Stimulated activated naive CD8-positive, alpha-beta T cell treated with anti-CD3 and anti-CD28 coated beads, Interleukin-15, amount 100 ng/mL, for 72 hours (primary cell): ENCODE measurements around the gene UBR4.
"Not testable (repeated sequence)": the region's sequence is repeated elsewhere in the genome, so short reads cannot be mapped to it uniquely, and the experiment has no call there.

Source experiments
- ATAC-seq: fragments of 150-1000 bp; cut with Tn5 transposase; 2 replicates; pipeline ENCODE4 v1.10.0; 2021; ENCODE audit warnings: mild to moderate bottlenecking, moderate library complexity
- DNase-seq, 2 donors: peaks; one replicate each; pipeline ENCODE4 v3.0.0; 2021 to 2022
- H3K27ac Mint-ChIP-seq, 2 donors: one replicate each; pipeline ENCODE4 v1.8.0; 2022; ENCODE audit warnings: mild to moderate bottlenecking in 2 of 2, mixed read lengths in 2 of 2, moderate library complexity in 2 of 2
- H3K27me3 Mint-ChIP-seq: one replicate; pipeline ENCODE4 v1.8.0; 2022; ENCODE audit warnings: mixed read lengths
- H3K4me1 Mint-ChIP-seq: one replicate; pipeline ENCODE4 v1.8.0; 2022; ENCODE audit warnings: mild to moderate bottlenecking, mixed read lengths
- H3K4me3 Mint-ChIP-seq, 2 donors: one replicate each; pipeline ENCODE4 v1.8.0; 2022; ENCODE audit warnings: mild to moderate bottlenecking in 2 of 2, mixed read lengths in 2 of 2, moderate library complexity in 1 of 2
- H3K9me3 Mint-ChIP-seq, 2 donors: one replicate each; pipeline ENCODE4 v1.8.0; 2022; ENCODE audit warnings: mixed read lengths in 2 of 2

Gene UBR4

GRCh38 chr1:19182223-19182622 lies 27.8 kb downstream of the UBR4 start:
- peaks cover 37% of the 10 kb centered on the region for H3K4me1 Mint-ChIP-seq
- DNase-seq (no peak), ATAC-seq (no peak)
- H3K9me3 Mint-ChIP-seq = no peaks in the 10 kb centered on the region
- H3K27ac Mint-ChIP-seq = no peak overlapping the region
- no peak overlapping the region for H3K4me3 Mint-ChIP-seq
- no peaks in the 10 kb centered on the region for H3K27me3 Mint-ChIP-seq

DNA sequence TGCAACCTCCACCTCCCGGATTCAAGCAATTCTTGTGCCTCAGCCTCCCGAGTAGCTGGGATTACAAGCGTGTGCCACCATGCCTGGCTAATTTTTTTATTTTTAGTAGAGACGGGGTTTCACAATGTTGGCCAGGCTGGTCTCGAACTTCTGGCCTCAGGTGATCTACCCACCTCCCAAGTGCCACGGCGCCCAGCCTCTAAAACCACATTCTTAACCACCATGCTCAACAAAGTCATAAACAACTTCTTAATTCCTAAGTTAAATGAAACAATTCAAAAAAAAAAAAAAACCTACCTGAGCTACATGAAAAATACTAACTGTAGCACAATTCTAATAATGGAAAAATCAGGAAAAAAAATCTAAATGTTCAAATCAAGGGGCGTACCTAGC lies 29.8 kb downstream of the UBR4 start:
- not testable (repeated sequence) for H3K4me3 Mint-ChIP-seq, DNase-seq

GRCh38 chr1:19179597-19180264 lies 30.3 kb downstream of the UBR4 start:
- DNase-seq (peak in 1 of 2 donors; percentile 14), ATAC-seq (peak; percentile 84)
- Mint-ChIP-seq H3K27ac (peak overlapping the region; percentile 48 to 86), H3K4me3 (no peak overlapping the region), H3K4me1 (peaks cover 21% of the 10 kb centered on the region), H3K27me3 (no peaks in the 10 kb centered on the region), H3K9me3 (no peaks in the 10 kb centered on the region)

More for the DNA sequence above, 29.8 kb downstream of the UBR4 start:
- not testable (repeated sequence) for H3K9me3 Mint-ChIP-seq, H3K27me3 Mint-ChIP-seq, ATAC-seq
- Mint-ChIP-seq H3K4me1 (peaks cover 21% of the 10 kb centered on the region), H3K27ac (peak overlapping the region; percentile 41 to 48)

GRCh38 chr1:19178734-19179398 lies 31.2 kb downstream of the UBR4 start:
- ATAC-seq (no peak), DNase-seq (no peak)
- H3K9me3 Mint-ChIP-seq = no peaks in the 10 kb centered on the region
- H3K27me3 Mint-ChIP-seq = no peaks in the 10 kb centered on the region
- no peak overlapping the region for H3K27ac Mint-ChIP-seq
- H3K4me3 Mint-ChIP-seq = no peak overlapping the region
- H3K4me1 Mint-ChIP-seq = peaks cover 21% of the 10 kb centered on the region

- H3K4me3 Mint-ChIP-seq = no peak overlapping the region
- ATAC-seq = no peak
- H3K27ac Mint-ChIP-seq = peak overlapping the region in 1 of 2 donors; percentile 75
- no peaks in the 10 kb centered on the region for H3K9me3 Mint-ChIP-seq
- no peak for DNase-seq
- H3K27me3 Mint-ChIP-seq = no peaks in the 10 kb centered on the region
- H3K4me1 Mint-ChIP-seq = peaks cover 21% of the 10 kb centered on the region
These were observed 32.3 kb downstream of the UBR4 start for GRCh38 chr1:19177811-19178210.

DNA sequence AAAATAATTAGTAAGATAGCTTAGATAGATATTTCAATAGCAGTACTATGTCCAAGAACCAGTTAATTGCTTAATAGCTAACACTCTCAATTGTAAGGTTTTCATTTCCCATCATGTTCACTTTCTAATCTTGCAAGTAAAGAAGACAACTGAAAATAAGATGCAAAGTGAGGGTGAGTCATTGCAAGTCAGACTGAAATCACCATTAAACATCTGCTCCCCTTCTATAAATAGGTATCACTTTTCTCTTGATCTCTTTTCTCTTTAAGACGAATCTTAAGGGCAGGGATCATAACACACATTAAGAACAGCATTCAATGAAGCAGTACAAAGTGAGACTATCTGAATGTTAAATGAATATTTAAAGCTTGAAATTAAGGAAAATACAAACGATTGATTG lies 40.4 kb downstream of the UBR4 start:
- peaks cover 21% of the 10 kb centered on the region for H3K4me1 Mint-ChIP-seq

GRCh38 chr1:19167140-19167539 lies 42.9 kb downstream of the UBR4 start:
- H3K27me3 Mint-ChIP-seq = no peaks in the 10 kb centered on the region
- H3K4me1 Mint-ChIP-seq = peaks cover 21% of the 10 kb centered on the region
- no peak for DNase-seq
- ATAC-seq = no peak
- H3K9me3 Mint-ChIP-seq = no peaks in the 10 kb centered on the region
- H3K27ac Mint-ChIP-seq = no peak overlapping the region
- no peak overlapping the region for H3K4me3 Mint-ChIP-seq

More for the DNA sequence above, 40.4 kb downstream of the UBR4 start:
- ATAC-seq = no peak
- peak overlapping the region in 1 of 2 donors; percentile 64 for H3K27ac Mint-ChIP-seq
- no peak for DNase-seq
- H3K27me3 Mint-ChIP-seq = no peaks in the 10 kb centered on the region
- no peak overlapping the region for H3K4me3 Mint-ChIP-seq
- no peaks in the 10 kb centered on the region for H3K9me3 Mint-ChIP-seq

DNA sequence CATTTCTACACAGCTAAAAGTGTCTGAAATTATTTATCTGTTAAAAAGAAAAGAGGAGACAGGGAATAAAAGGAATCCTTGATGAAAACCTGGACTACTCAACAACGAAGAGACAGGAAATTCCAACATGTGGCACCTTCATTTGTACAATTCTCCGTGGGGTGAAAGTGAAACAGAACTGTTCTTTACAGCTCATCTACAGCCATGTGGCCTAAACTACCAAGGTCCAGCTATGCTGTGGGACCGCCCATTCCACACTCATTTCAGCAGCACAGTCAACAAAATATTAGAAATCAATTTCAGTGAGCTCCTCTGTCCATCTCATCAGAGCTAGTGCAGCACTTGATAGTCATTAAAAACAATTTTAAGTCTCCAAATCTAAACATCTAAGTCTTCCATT lies 44.0 kb downstream of the UBR4 start:
- ATAC-seq (no peak), DNase-seq (no peak)
- no peak overlapping the region for H3K27ac Mint-ChIP-seq
- peaks cover 20% of the 10 kb centered on the region for H3K4me1 Mint-ChIP-seq
- H3K27me3 Mint-ChIP-seq = no peaks in the 10 kb centered on the region
- H3K4me3 Mint-ChIP-seq = no peak overlapping the region
- no peaks in the 10 kb centered on the region for H3K9me3 Mint-ChIP-seq

GRCh38 chr1:19165501-19165900 lies 44.6 kb downstream of the UBR4 start:
- no peaks in the 10 kb centered on the region for H3K27me3 Mint-ChIP-seq
- H3K9me3 Mint-ChIP-seq = no peaks in the 10 kb centered on the region
- H3K4me1 Mint-ChIP-seq = peaks cover 14% of the 10 kb centered on the region
- no peak for ATAC-seq
- no peak overlapping the region for H3K27ac Mint-ChIP-seq
- no peak for DNase-seq
- no peak overlapping the region for H3K4me3 Mint-ChIP-seq

- DNase-seq (no peak), ATAC-seq (no peak)
- H3K4me3 Mint-ChIP-seq = no peak overlapping the region
- peaks cover 4% of the 10 kb centered on the region for H3K4me1 Mint-ChIP-seq
- no peak overlapping the region for H3K27ac Mint-ChIP-seq
- H3K27me3 Mint-ChIP-seq = no peaks in the 10 kb centered on the region
- H3K9me3 Mint-ChIP-seq = no peaks in the 10 kb centered on the region
These were observed 45.6 kb downstream of the UBR4 start for GRCh38 chr1:19164274-19165015.

- Mint-ChIP-seq H3K27ac (no peak overlapping the region), H3K9me3 (no peaks in the 10 kb centered on the region)
- no peak for DNase-seq
These were observed 46.8 kb downstream of the UBR4 start for GRCh38 chr1:19163261-19163660.

DNA sequence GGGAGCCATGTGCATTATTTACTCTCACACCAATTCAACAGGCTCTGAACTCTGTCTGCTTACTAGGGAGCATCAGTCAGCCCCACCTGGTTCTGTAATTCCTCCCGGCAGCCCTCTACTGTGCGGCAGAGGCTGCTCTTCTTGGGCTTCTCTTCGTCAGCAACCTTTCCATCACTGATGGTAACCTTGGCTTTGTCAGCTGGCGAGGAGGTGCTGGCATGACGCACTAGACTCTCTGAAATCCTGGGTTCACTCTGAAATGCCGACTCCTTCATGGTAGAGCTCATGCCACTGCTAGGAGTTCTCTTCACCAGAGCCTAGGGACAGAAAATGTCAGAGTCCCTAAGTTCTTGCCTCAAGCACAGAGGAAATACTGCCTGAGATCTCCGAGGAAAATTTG lies 49.2 kb downstream of the UBR4 start:
- H3K9me3 Mint-ChIP-seq = no peaks in the 10 kb centered on the region
- no peak for ATAC-seq
- no peaks in the 10 kb centered on the region for H3K4me1 Mint-ChIP-seq
- no peak for DNase-seq
- peak overlapping the region in 1 of 2 donors; percentile 13 for H3K27ac Mint-ChIP-seq
- no peak overlapping the region for H3K4me3 Mint-ChIP-seq
- H3K27me3 Mint-ChIP-seq = no peaks in the 10 kb centered on the region

More at GRCh38 chr1:19163261-19163660, 46.8 kb downstream of the UBR4 start:
- H3K4me3 Mint-ChIP-seq = no peak overlapping the region
- no peaks in the 10 kb centered on the region for H3K27me3 Mint-ChIP-seq
- ATAC-seq = no peak
- H3K4me1 Mint-ChIP-seq = no peaks in the 10 kb centered on the region

GRCh38 chr1:19157653-19158052 lies 52.4 kb downstream of the UBR4 start:
- Mint-ChIP-seq H3K4me3 (no peak overlapping the region), H3K9me3 (no peaks in the 10 kb centered on the region), H3K27ac (no peak overlapping the region), H3K4me1 (no peaks in the 10 kb centered on the region), H3K27me3 (no peaks in the 10 kb centered on the region)
- ATAC-seq (no peak), DNase-seq (no peak)

GRCh38 chr1:19156676-19157075 lies 53.4 kb downstream of the UBR4 start:
- ATAC-seq (no peak), DNase-seq (no peak)
- Mint-ChIP-seq H3K9me3 (no peaks in the 10 kb centered on the region), H3K27me3 (no peaks in the 10 kb centered on the region), H3K27ac (no peak overlapping the region), H3K4me3 (no peak overlapping the region), H3K4me1 (no peaks in the 10 kb centered on the region)

GRCh38 chr1:19154876-19155275 lies 55.2 kb downstream of the UBR4 start:
- Mint-ChIP-seq H3K4me3 (no peak overlapping the region), H3K9me3 (no peaks in the 10 kb centered on the region), H3K27me3 (no peaks in the 10 kb centered on the region), H3K27ac (peak overlapping the region in 1 of 2 donors; percentile 4), H3K4me1 (no peaks in the 10 kb centered on the region)
- DNase-seq (no peak), ATAC-seq (no peak)

DNA sequence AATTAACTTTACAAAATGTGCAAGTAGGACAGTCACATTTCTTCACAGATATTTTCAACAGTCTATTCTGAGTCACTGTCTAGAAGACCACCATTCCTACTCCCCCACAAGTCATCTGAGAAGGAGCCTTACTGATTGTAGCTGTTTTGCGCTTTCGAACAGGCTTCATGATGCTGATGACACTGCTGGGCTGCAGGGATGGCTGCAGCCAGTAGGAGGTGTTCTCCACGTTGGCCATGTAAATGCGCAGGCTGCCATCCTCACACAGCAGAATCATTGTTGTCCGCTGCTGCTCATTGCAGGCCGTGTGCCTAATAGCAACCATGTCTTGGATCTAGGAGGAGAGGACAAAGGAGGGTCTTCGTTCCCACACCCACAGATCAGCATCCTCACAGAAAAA lies 56.9 kb downstream of the UBR4 start:
- Mint-ChIP-seq H3K27ac (no peak overlapping the region), H3K4me1 (no peaks in the 10 kb centered on the region), H3K9me3 (no peaks in the 10 kb centered on the region), H3K27me3 (no peaks in the 10 kb centered on the region), H3K4me3 (no peak overlapping the region)
- DNase-seq = no peak
- no peak for ATAC-seq
